ENCODE measurements around the gene CTRB2.

Gene CTRB2

DNA sequence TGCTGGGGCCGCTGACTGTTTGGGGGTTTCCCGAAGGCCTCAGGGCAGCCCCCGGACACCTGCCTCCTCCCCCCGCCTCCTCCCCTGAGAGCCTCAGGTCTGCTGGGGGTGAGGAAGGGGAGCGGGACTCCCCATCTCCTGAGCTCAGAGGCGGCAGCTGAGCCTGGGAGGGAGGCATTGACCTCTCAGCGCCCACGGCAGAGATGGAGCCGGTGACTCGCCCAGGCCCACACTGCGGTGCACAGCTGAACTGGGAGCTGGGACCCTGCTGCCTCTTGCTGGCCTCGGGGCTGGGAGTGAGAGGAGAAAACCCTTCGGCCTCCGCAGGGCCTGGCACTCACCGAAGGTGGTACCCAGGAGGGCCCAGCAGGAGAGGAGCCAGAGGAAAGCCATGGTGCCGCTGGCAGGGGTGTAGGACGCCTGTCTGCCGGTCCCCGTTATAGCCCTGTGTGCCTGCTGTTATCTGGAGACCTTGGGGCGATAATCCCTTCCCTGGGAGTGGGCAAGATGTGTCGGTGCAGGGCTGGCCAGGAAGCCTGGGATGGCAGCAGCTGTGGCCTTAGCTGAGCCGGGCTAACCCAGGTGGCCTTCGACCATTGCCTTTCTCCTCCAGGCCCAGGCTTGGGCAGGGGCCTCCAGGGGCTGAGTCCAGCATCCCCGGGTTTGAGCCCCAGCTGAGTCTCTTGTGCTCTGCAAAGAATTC lies at the start of gene CTRB2:
Gene CTRB2, minus strand, starts transcription at position 413 of the 703 bp plus-strand sequence. Its CDS starts 20 bp downstream, at position 393.
- intact Hi-C loops (cut with DNase I), result loop anchor here (10.0 kb wide), 1 partner anchor 178 kb away; no protein-coding TSS in a partner anchor

DNA sequence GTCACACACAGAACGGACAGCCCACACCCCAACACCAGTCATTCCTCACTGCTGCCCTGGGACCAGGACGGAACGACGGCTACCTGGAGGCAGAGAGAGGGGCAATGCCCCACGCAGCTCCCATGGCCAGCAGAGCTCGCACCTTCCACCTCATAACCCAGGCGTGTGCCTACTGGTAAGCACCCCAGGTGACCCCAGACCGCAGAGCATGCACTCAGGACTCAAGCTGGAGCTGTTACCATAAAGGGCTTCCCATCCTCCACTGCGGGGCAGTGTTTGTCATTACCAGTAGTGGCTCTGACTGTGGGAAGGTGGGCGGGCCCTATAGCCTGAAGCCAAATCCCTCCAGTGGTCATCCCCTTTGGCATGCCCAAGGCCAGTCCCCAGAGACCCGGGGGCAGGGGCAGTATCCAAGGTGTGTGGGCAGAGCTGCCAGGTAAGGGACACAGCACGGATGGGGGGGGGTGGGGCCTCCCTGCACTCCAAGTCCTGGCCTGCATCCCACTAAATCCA lies 49.2 kb upstream of the CTRB2 start:
- intact Hi-C loops (cut with DNase I), result no loop called here

More for the DNA sequence above, at the start of gene CTRB2:
- DNase-seq, result no peak

GRCh38 chr16:75254359-75254837 lies 47.4 kb upstream of the CTRB2 start:
- peak in 9 of 42 donors; percentile 26 to 62 (median 44) for DNase-seq
- intact Hi-C loops (cut with DNase I), result no loop called here

More for the DNA sequence above, 49.2 kb upstream of the CTRB2 start:
- DNase-seq, result peak in 3 of 42 donors; percentile 41 to 56 (median 44)

DNA sequence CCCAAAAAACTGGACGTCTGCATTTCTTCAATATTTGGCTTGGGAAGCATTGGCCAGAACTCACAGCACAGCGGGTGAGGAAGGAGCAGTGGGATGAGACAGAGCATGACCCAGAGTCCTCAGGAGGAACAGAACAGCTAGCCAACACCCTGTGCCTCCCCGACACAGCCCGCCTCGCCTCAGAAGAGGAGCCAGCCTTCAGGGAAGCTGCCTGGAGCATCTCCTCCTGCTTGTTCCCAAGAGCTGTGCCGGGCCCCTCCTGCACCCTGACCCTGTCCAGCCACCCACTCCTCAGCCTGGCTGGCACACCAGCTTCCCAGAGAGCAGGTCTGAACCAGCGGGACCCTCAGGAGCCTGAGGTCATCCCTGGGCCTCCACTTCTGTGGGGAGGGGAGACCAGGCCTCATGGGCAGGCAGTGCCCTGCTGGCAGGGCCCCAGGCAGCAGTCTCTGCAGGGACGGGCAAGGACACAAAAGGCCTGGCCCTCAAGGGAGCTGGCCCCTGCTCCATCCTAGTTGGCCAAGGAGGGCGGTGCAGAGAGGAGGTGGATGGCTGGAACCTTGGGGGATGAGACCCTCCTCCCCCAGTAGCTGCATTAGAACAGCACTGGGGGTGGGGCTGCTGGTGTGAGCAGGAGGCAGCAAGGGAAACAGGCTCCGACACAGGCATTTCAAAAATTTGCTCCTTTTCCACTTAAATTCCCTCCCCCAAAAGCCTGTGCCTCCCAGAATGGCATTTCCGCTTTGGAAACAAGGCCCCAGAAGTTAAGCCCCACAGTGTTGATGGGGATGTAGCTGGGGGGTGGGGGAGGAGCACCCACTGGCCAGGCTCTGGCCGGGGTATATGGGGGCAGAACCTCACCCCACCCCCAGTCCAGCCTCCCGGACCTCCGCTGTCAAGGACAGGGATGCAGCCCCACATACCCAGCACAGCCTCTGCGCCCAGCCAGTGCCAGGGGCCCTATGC lies 46.3 kb upstream of the CTRB2 start:
- peak in 10 of 42 donors; percentile 21 to 56 (median 46) for DNase-seq
- intact Hi-C loops (cut with DNase I), result no loop called here

DNA sequence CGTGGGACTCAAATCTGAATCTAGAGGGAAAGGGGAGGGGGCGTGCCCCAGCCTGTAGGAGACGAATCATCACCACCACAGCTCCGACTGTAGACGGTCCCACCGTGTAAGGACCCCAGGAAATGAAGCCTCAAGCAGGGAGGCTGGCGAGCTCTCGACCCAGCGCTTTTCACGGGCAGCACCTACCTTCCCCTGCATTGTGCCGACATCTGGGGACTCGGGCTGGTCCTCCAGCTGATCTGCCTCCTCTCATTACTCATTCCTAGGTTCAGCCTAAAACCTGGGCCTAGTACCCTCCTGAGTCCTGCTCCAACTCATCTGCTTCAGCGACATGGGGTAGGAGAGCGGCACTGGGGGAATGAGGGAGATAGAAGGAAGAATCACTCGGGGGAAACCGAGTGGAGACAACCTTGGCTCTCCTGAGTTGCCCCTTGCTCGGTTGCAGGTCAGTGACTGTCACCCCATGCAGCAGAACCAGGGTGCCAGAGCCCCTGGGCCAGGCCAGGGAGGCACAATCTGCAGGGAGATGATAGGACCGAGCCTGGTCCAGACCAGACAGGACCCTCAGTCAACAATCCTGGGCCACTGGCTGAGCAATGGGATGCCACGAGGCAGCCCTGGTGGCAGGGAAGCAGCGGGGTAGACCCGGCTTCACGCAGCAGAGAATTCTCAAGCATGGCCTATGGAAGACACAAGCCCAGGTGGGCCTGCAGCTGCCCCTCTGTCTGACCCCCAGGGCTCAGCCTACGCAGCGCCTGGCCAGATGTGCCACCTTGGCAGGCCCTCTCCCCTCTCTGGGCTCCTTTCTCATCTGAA lies 45.3 kb upstream of the CTRB2 start:
- intact Hi-C loops (cut with DNase I), result no loop called here
- no peak for DNase-seq

DNA sequence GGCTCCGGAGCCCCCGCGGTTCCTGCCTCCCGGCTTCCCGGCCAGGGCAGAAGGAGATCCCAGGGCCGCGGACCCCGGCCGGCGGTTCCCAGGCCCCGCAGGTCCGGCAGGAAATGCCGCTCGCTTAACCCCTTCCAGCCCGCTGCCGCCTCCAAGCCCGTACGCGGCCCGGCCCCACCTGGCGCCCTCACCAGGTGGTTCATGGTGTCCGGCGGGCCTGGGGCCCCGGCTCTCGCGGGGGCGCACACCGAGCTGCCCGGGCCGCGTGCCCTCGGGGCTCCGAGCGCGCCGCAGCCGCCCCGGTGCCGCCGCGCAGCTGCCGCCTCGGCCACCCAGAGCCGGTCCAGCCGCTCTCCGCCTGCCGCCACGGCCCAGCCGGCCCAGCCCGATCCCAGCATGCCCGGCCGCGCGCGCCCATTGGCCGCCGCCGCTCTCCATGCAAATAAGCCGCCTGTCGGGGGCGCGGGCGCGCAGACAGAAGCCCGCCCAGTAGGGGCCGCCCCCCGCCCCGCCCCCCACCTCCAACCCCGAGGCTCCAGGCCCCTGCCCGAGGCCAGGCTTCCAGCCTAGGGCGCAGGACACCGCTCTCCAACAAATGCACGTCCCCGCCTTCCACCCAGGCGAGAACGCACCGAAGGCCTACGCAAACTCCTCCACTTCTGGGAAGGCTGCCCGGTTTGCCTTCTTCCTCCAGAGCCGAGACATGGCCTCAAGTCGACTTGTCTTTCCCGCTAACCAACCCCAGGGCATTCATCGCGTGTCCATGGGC lies 44.5 kb upstream of the CTRB2 start, which contains the start of gene BCAR1:
Gene BCAR1, minus strand, starts transcription at position 345 of the 769 bp plus-strand sequence. Its CDS starts 142 bp downstream, at position 203.
- intact Hi-C loops (cut with DNase I), result no loop called here
- peak; percentile 69 to 94 (median 89) for DNase-seq

- peak in 12 of 42 donors; percentile 36 to 77 (median 59) for DNase-seq
- intact Hi-C loops (cut with DNase I), result no loop called here
Observed at GRCh38 chr16:75250809-75251279, 43.9 kb upstream of the CTRB2 start.

- intact Hi-C loops (cut with DNase I), result no loop called here
- peak in 4 of 42 donors; percentile 31 to 55 (median 44) for DNase-seq
Observed at GRCh38 chr16:75250089-75250808, 43.3 kb upstream of the CTRB2 start.

- DNase-seq, result peak in 1 of 42 donors; percentile 3
- intact Hi-C loops (cut with DNase I), result no loop called here
Observed at GRCh38 chr16:75249441-75249840, 42.5 kb upstream of the CTRB2 start.

- DNase-seq, result peak in 6 of 42 donors; percentile 32 to 75 (median 54)
- intact Hi-C loops (cut with DNase I), result no loop called here
Observed at GRCh38 chr16:75248536-75249380, 41.8 kb upstream of the CTRB2 start.

GRCh38 chr16:75248142-75248535 lies 41.2 kb upstream of the CTRB2 start:
- peak in 41 of 42 donors; percentile 62 to 89 (median 80) for DNase-seq
- intact Hi-C loops (cut with DNase I), result no loop called here

DNA sequence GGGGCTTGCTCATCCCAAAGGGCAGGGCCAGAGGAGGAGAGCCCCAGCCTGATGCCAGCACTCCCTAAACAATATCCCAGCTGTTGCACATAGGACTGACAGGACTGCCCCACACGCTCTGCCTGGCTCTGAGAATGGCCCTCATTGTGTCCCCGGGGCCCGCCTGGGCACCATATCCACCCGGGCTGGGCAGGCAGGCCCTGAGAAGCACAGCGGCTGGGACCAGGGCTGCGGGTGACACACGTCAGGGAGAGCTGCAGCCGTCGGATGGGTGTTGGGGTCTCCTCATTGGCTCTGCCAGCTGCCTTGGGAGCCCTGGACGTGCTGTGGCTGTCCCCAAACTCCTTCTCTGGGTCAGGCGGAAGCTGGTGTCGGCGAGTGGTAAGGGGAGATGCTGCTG lies 40.3 kb upstream of the CTRB2 start:
- peak; percentile 71 to 95 (median 88) for DNase-seq
- intact Hi-C loops (cut with DNase I), result no loop called here

- intact Hi-C loops (cut with DNase I), result no loop called here
- no peak for DNase-seq
Observed at GRCh38 chr16:75246504-75247205, 39.7 kb upstream of the CTRB2 start.

DNA sequence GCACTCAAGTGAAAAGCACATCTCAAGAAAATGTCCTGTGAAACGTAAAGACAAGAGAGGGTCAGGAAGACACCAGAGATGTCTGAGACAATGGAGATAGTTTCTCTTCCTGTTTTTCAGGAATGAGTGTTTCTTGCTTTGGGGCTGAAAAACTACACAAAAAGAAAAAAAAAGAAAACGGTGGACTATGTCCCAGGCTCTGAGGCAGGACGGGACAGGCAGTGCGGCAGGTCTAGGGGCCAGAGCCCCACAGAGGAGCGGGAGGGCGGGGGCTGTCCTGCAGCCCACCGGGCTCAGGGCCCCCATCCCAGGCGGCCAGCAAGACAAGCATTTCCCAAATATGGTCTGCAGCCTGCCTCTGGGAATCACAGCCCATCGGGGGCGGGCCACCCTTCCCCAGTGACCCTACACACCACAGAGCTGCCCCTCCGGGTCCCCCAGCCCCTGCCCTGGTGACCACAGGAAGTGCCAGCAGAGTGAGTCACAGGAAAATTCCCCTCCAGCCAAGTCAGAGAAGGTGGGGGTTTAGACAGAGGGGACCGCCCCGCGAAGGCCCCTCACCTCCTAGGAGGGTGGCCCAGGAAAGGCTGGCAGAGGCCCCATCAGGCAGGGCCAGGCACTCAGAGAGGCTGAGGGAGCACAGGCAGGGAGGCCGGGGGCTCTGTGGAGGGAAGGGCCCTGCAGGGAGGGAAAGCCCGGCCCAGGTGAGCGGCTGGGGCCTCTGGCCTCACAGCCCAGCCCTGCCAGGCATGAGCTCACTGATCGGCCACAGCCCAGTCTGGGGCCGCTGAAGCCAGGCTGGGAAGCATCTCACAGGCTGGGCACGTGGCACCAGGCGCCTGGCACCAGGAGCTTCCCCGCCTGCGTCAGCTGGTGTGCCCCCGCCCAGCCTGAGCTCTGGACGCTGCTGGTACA lies 38.1 kb upstream of the CTRB2 start:
- DNase-seq, result peak; percentile 91 to 99 (median 96)
- intact Hi-C loops (cut with DNase I), result no loop called here

All from head of caudate nucleus (tissue), 42 donors.